GM19467 (cell line): ENCODE measurements around the gene SH3BP5.
"Not testable (repeated sequence)": the region's sequence is repeated elsewhere in the genome, so short reads cannot be mapped to it uniquely, and the experiment has no call there.

Source experiments
- ATAC-seq: cut with Tn5 transposase; IDR thresholded peaks from one replicate; pipeline ENCODE4 v1.9.1; 2021; ENCODE audit warnings: mild to moderate bottlenecking, moderate library complexity; ENCODE audit not compliant: unreplicated experiment

The SH3BP5 gene

GRCh38 chr3:15332405-15333098, at the start of gene SH3BP5:
Gene SH3BP5, minus strand, starts transcription at chr3:15332586. Its CDS starts 178 bp downstream, at chr3:15332408.
- peak; percentile 72 for ATAC-seq

- no peak for ATAC-seq
These were observed 48.8 kb upstream of the SH3BP5 start for GRCh38 chr3:15380980-15381890.

- peak; percentile 87 for ATAC-seq
These were observed 45.8 kb upstream of the SH3BP5 start for GRCh38 chr3:15377961-15378791.

- ATAC-seq = no peak
These were observed 43.1 kb upstream of the SH3BP5 start for GRCh38 chr3:15375461-15376000.

GRCh38 chr3:15372918-15373317, 40.5 kb upstream of the SH3BP5 start:
- no peak for ATAC-seq

GRCh38 chr3:15368561-15369135, 36.3 kb upstream of the SH3BP5 start:
- ATAC-seq = no peak

- no peak for ATAC-seq
These were observed 34.7 kb upstream of the SH3BP5 start for GRCh38 chr3:15367059-15367458.

- not testable (repeated sequence) for ATAC-seq
These were observed 31.7 kb upstream of the SH3BP5 start for GRCh38 chr3:15364078-15364477.

GRCh38 chr3:15361494-15362214, 29.3 kb upstream of the SH3BP5 start:
- ATAC-seq = peak; percentile 67

- no peak for ATAC-seq
These were observed 28.6 kb upstream of the SH3BP5 start for GRCh38 chr3:15360788-15361493.

- ATAC-seq = no peak
These were observed 27.5 kb upstream of the SH3BP5 start for GRCh38 chr3:15359677-15360397.

GRCh38 chr3:15356651-15357061, 24.3 kb upstream of the SH3BP5 start:
- ATAC-seq = not testable (repeated sequence)

- no peak for ATAC-seq
These were observed 23.8 kb upstream of the SH3BP5 start for GRCh38 chr3:15356176-15356575.

- ATAC-seq = no peak
These were observed 22.7 kb upstream of the SH3BP5 start for GRCh38 chr3:15355086-15355485.

GRCh38 chr3:15354485-15354884, 22.1 kb upstream of the SH3BP5 start:
- ATAC-seq = no peak

- no peak for ATAC-seq
These were observed 17.8 kb upstream of the SH3BP5 start for GRCh38 chr3:15350141-15350540.

- ATAC-seq = not testable (repeated sequence)
These were observed 17.1 kb upstream of the SH3BP5 start for GRCh38 chr3:15349438-15349837.

- no peak for ATAC-seq
These were observed 15.9 kb upstream of the SH3BP5 start for GRCh38 chr3:15348246-15348645.

- ATAC-seq = no peak
These were observed 15.3 kb upstream of the SH3BP5 start for GRCh38 chr3:15347737-15348110.
